ENCODE data around the gene KIF5C.
A peak's percentile ranks its signal among the peaks of the same experiment; 100 is the strongest.

The KIF5C gene

DNA sequence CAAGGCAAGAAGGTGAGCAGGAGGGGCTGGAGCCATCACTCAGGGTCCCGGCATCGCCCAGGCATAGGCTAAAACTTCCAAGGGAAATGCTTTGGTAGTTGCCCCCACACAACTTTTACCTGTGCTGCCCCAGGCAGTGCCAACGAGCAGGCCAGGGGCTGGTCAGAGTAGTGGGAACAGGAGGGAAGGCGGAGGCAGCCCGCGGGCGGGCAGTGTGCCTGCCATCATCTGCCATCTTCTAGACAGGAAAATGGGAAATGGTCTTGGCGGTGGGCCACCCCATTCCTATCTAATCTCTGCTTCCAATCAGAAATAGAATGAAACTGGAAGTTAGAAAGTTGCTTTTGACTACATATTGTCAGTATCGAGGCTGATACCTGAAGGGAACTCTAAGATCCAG lies 137.5 kb downstream of the KIF5C start:
- DNase-seq: no peak

DNA sequence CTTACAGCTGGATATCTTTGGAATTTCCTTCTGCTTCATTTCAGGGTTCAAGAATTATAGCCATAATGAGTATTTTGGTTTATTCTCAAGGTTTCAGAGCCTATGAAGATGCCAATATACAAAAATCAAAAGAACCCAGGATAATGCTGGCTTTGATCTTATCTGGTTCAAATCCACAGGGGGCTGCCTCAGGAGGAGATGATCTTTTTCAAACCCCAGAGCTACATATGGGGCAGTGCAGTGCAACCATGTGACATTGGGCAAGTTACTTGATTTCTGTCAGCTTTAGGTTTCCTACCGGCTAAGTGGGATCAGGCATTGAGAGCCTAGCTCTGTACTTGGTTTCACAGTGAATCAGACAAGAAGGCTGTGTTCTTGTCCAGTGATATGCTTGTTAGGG lies 140.5 kb downstream of the KIF5C start:
- no peak for DNase-seq

DNA sequence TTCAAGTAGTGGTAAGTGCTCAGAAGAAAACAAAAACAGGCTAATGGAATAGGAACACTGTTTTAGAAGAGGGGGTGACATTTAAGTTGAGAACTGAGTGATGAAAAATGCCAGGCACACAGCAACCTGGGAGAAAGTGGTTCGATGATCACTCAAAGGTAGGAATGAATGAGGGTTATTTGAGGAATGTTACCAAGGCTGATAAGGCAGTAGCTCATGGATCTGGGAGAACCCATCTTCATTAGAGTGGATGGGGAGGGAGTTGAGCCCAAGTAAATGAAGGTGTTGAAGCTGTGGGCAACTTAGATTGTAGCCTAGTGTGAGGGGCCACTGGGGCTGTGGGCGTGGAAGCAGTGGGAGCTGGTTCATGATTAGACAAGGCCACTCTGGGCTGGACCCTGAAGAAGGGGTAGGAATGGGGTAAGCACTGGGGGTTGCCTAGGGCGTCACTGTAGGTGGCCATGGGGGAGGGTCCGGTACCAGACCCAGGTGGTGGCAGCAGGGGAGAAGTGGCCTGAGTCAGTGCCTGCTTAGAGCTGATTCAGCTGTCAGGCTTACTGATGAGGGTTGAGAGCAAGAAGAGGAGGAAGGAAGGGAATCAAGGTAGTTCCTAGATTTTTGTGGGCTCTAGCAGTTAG lies 141.0 kb downstream of the KIF5C start:
- no peak for DNase-seq

DNA sequence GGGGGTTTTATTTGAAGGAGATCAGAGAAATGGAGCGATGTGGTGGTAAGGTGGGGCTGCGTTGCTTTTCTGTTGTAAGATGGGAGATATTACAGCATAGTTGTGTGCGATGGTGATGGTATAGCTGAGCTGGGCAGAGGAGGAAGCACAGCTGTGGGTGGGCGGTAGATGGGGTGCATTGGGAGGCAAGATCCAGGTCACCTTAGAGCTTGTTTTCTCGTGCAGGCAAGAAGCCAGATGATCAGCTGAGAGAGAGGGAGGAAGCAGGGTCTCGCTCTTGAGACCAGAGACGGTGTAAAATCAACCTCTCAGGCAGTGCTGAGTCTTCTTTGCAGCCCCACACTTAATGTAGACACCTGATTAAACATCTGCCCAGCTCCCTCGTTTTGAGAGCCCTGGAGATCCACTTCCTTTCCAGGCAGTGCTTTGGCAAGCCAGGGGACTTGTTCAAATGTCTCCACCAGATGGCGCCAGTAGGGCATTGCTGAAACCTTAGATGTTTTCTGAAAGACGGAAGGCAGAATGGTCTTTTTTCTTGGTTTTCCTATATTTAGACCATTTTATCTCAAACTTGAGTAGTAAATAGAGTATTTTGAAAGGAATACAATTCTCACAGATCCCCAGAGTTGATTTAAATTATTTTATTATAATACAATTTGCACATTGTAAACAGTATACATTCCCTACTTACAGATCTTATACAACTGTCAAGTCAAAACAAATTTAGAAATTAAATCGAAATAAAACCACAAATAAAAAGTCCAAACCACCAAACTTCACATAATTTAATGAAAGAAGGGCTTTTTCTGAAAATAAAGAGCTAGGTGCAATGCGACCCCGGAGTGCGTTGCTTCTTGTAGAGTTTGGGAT lies 142.3 kb downstream of the KIF5C start:
- peak in 55 of 58 donors; percentile 18 to 88 (median 58) for DNase-seq

DNA sequence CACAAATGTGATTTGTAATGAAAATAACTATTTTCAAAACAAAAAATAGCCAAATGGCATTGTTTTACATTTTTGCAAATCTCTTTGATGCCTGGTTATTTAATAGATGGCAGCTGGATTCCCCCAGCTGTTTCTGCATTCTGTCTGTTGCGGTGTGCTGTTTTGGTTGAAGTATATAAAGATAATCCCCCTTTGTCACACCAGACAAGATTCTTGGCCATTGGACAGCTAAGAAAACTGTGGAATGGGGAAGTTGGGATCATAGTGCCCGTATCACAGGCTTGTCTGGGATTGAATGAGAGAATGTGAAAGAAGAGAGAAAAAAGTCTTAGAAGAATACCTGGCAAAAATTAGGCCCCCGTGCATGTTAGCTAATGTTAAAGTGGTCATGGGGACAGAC lies 144.0 kb downstream of the KIF5C start:
- no peak for DNase-seq

DNA sequence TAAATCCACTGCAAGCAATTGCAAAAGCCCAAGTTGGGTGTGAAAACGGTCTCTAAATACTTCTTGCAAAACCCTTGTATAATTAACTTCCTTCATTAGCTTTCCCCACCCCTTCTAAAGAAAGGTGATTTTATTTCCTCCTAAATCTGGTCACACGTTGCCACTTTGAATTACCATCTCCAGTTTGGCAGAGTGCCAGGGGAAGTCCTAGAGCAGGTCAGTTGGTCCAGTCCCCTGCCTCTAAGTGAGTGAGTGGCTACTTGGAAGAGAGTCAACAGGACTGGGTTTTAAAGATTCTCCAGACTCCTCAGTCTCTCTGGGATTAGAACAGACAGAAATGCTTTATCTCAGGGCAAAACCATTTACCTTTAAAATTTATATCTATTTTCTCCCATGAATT lies 144.7 kb downstream of the KIF5C start:
- peak in 1 of 58 donors; percentile 24 for DNase-seq

DNA sequence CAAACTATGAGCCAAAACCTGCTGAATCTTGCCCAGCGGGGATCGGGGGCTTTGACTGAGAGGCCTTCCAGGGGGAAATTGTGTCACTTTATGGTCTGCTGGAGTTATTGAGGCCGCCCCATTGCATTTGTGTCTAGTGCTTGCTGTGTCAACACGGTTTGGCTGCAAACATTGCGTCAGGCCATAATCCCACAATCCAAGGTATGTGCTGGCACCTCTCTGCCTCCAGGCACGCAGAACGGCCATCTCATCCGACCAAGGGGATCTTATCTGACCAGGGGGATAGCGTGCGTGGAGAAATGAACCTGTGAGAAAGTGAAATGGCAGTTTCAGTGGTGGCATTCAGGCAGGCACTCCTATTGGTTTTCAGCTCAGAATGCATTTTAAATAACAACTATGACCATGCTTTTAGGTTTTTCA lies 145.4 kb downstream of the KIF5C start:
- no peak for DNase-seq

DNA sequence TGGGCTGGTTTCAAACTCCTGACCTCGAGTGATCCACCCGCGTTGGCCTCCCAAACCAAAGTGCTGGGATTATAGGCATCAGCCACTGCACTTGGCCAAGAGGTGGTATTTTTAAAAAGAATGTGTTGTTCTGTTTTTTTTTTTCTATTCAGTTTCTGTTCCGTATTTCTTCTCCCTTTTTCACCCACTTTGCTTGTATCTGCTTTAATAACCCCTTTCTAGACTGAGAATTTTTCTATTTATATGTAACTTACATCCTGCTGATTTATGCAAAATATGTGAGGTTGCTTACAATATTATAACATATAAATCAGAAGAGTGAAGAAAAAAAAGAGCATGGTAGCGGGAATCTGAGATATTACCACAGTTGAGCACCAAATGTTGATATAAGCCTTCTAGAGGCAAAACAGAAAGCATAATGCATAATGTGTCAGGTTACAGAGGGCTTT lies 146.3 kb downstream of the KIF5C start:
- DNase-seq: no peak

DNA sequence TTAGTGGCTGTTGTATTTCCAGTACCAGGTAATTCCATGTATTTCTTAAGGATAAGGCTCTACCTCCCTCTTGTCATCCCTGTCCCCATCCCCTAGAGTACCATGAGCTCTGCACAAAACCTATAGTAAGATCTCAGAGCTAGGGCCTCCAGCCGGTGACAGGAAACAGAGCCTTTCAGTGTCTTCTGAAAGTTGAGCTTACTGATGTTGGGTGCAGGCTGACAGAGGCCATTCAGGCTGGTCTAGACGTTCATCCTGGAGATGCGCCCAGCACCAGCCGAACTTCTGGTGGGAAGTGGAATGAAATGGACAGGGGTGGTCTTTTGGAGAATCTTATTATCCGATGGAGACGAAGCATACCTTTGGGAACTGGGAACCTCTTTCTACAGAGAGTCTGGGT lies 146.7 kb downstream of the KIF5C start:
- DNase-seq: no peak

DNA sequence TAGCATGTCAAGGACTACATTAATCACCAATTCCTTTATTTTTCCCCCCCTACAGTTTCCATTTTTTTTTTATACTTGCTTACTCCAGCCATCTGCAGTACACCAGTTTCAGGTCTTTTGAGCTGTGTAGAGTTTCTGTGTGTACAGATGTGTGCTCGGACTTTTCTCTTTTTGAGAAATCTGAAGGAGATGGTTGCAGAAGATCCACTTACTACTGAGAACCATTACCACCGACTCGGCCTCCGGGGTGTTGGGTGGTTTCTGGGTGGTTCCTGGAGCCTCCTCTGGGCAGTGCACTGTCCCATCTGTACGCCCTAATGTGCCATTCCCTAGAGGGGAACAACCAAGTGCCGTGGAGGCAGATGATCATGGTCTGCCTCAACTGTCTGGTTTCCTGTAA lies 148.1 kb downstream of the KIF5C start:
- no peak for DNase-seq

DNA sequence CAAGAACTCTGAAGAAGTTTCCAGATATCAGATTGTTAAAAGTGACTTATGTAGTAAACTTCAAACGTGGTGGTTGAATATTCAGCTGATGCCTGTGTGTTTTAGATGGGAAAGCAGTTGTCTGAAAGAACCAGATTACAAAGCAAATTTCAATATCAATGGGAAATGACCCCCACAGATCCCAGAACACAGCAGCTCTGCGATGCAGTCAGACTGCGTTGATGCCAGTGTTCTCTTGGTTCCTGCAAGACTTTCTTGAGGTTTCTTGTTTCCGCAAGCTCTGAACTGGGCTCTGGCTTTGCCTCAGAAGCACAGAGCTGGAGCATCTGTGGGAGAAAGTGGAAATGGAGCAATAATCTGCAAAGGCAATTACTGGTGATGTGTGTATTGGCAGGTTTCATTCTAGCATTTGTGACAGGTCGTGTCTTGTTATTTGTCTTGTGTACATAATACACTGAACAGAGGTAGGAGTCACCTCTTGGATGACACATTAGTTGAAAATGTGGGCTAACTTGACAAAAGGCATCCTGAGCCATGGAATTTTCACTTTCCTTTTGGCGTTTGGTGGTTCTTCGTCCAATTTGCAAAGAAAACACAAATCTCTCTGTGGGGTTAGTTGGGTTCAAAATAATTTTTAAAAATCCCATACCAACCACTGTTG lies 152.7 kb downstream of the KIF5C start:
- no peak for DNase-seq

DNA sequence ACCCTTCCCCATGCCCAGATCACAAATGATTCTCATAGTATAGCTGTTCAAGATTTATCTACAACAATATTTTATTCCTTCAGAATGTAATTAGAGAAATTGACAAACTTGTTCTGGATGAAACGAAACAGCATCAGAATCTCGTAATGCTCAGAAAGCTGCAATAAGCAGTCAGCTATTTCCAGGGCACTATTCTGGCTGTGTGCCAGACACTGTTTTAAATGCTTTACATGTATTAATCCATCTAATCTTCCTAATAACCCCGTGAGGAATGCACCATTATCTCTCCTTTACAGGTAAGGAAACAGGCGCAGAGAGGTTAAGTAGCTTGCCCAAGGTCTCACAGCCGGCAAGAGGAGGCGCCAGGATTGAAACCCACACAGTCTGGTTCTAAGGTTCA lies 153.3 kb downstream of the KIF5C start:
- no peak for DNase-seq

DNA sequence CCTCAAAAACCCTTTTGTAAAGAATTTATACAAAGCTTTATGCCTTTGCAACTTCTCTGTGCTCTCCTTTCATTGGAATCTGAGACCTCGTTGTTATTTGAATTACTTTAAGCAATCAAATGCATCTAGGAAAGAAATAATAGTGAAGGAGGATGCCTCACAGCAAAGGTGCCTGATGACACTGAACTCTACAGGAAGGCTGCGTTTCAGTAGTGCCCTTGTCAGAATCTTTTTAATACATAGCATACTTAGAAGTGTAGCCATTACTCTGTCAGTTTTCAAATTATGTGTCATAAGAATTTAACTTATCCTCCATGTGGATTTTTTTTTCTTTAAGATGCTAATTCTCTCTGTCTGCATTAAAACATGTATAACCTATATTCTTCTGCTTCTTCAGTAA lies 153.9 kb downstream of the KIF5C start:
- DNase-seq: no peak

DNA sequence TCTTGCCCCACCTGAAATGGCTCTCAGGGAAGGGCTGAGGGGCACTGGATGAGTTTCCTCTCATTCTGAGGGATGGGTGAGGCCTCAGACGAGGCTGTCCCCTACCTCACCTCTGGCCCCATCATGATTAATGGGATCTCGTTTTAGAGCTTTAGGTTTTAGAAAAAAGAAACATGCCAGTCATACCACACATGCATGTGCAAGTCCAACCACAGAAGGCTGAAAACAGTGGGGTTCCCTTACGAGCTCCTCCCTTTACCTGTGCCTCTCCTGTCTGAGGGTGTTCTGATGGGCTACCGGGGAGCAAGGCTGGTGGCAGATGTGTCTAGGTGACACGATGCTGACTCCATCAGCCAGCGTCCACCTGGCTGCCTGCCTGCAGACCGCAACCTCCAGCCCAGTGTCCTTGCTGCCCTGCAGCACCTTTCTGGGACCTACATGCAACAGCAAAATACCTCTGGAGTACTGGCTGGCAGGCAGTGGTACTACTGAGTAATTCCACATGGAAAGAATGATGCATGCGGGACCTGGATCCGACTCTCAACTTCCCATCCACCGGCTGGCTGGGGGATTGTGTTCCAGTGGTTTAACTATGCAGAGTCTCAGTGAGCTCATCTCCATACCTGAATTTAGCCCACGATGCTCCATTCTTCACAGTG lies 154.4 kb downstream of the KIF5C start:
- peak in 1 of 58 donors; percentile 7 for DNase-seq

DNA sequence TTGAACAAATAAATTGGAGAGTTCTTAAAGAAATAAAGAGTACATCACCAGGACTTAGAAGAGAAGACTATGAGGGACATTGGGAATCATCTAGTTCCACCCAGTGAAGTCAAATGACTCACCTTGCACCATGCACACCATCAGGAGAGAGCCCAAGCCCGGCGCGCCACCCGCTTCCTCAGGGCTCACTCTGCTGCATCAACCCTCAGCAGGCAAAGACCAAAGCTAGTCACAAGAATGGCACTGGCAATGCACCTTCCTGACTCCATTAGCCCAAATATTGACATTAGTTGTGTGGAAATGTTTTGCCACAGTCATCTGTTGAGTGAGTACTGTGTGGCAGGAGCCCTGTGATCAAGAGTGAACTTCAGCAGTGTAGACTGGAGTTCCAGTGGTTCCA lies 156.4 kb downstream of the KIF5C start:
- no peak for DNase-seq

DNA sequence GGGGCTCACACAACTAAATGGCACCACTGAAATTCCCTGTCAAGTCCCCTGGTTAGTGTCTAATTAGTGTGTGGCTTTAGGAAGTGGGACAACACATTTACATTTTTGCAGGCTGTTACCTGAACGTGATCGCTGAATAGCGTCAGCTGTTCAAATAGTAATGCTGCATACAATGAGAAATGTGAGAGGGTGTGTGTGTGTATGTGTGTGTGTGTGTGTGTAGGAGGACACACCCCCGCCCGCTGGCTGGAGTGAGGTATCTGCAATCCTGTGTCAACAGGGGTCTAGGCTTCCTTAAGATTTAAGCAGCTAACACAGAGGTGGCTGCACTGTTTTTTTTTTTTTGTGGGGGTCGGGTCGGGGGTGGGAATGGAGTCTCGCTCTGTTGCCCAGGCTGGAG lies 158.7 kb downstream of the KIF5C start:
- DNase-seq: no peak

DNA sequence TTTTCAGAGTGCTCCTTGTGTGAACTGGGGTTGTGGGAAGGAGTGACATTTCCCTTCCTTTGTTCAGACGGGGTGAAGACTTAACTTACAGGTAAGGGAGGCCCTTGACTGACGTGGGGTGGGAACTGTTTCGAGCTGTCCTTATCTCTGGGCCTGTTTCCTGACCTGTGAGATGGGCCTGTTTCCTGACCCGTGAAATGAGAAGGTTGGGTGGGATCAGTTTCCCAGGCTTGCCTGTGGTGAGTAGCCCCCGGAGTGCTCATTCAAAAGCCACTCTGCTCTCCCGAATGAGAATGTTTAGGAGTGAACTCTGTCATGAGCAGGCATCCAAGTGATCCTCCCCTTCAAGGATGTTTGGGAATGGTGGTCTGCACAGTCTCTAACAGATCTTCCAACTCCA lies 159.4 kb downstream of the KIF5C start:
- no peak for DNase-seq

DNA sequence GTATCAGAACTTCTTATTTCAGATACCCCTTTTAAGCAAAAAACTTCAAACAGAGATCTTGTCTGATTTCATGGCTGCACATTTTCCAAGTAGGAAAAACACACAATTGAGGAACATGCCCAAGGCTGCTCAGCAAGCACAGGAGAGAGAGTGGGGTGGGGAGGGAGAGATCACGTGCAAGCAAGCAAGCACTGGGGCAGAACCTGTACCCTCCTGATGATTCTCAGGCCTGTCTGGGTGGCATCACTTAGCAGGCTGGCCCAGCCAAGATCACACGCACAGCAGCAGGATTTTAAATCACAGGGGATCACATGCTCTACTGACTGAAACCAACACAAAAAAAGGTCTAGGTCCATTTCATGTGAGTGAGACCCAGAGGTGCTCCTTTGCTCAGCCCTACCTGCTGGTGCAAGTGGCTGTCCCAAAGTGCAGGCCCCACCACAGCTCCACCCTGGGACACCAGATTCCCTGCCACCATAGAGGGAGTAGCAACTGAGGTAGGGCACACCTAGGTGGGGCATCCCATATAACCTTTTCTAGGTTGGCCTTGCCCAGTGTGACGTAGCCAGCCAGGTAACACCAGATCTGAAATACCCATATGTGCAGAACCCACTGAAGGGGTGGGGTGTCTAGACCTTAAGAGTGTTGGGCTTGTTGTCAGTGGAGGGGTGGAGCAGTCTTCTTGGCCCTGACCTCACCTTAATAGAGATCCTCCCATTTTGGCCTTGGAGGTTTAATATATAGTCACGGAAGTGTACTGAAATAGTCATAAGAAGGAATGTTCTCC lies 161.7 kb downstream of the KIF5C start:
- DNase-seq: no peak

DNA sequence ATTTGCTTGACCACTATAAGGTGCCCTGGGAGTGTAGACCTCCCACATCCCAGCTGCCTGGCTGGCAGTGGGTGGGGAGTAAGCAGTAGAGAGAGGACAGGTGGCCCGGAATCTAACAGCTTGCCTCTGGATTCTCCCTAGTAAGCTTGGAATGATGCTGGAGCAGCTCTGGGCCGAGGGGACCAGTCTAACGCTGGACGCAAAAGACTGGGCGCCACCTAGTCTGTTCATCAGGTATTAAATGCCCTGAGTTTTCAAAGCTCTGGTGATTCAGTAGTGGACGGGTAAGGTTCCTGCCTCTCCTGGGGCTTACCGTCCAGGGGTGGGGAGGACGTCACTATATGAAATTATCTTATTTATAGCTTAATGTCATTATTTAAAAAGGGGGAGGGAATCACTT lies 162.8 kb downstream of the KIF5C start:
- DNase-seq: no peak

DNA sequence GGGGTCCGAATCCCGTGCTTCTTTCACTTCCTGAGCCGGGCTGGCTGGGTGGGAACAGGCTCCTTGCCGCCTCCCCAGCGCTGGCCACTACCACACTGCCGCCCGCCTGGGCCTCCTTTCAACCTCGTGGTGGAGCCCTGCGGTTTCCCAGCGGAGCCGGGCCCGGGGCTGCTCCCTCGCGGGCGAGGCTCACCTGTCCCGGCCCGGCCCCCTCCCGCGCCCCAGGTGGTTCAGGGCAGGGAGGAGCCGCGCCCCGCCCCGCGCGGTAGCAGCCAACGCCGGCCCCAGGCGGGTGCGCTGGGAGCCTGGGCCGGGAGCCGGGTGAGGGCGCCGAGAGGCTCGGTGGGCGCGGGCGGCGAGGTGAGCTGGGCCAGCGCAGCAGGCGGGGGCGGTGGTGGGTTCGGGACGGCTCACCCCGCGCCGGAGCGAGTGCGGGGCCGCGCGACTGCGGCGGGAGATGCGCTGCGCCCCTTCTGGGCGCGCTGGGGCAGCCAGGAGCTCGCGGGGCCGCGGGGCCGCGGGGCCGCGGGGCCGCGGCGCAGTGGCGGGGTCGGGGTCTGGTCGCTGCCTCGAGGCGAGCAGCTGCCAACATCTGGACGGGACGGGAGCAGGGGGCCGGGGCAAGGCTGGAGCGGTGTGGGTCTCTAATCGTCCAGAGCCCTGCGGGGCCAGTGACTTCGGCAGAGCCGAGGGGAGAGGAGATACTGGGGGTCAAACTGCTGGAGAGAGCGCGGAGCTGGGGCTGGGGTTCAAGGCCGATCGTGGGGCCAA lies 163.6 kb downstream of the KIF5C start, which contains the start of gene LYPD6B:
Gene LYPD6B (plus strand): TSS at position 258 of the 771 bp plus-strand sequence. CDS start 92,250 bp downstream, outside the sequence.
- no peak for DNase-seq

Measured in anterior cingulate cortex (tissue), 58 donors.